Aorta (tissue), 5 donors: ENCODE data around the gene GOLGA3. TPM values are rescaled to one million over a fixed set of nuclear protein-coding genes. Genes with fewer than 3 reads are reported as not detected.

ENCODE experiments used
- ATAC-seq: fragments of 200-7000 bp; cut with Tn5 transposase; one replicate; pipeline ENCODE4 v1.9.1; 2022; ENCODE audit warnings: moderate library complexity; ENCODE audit not compliant: low FRiP score
- DNase-seq, 2 donors: peaks; one replicate each; pipeline ENCODE4 v3.0.0-alpha.2; 2020
- H3K27ac ChIP-seq, 2 donors: one replicate each; pipeline ENCODE4 v1.5.1; 2013; ENCODE audit warnings: low read length in 2 of 2, mild to moderate bottlenecking in 2 of 2, moderate library complexity in 2 of 2, control low read depth in 1 of 2, inconsistent platforms in 1 of 2, low read depth in 1 of 2
- H3K27me3 ChIP-seq, 2 donors: one replicate each; pipeline ENCODE4 v1.6.1; 2013; ENCODE audit warnings: control low read depth in 1 of 2, low read length in 1 of 2, mild to moderate bottlenecking in 1 of 2, moderate library complexity in 1 of 2; ENCODE audit not compliant: insufficient read depth in 2 of 2, control insufficient read depth in 1 of 2
- H3K36me3 ChIP-seq, 2 donors: one replicate each; pipeline ENCODE4 v1.6.1; 2013; ENCODE audit warnings: control low read depth in 1 of 2, low read length in 1 of 2, mild to moderate bottlenecking in 1 of 2; ENCODE audit not compliant: insufficient read depth in 2 of 2, control insufficient read depth in 1 of 2
- H3K4me1 ChIP-seq, 2 donors: one replicate each; pipeline ENCODE4 v1.6.1; 2013; ENCODE audit warnings: low read length in 2 of 2, control low read depth in 1 of 2, mild to moderate bottlenecking in 1 of 2, moderate library complexity in 1 of 2; ENCODE audit not compliant: insufficient read depth in 2 of 2, control insufficient read depth in 1 of 2
- H3K4me3 ChIP-seq, 2 donors: one replicate each; pipeline ENCODE4 v1.5.1; 2013; ENCODE audit warnings: low read length in 2 of 2, control low read depth in 1 of 2, mild to moderate bottlenecking in 1 of 2
- H3K9me3 ChIP-seq: one replicate; pipeline ENCODE4 v1.6.1; 2013; ENCODE audit warnings: mild to moderate bottlenecking, low read length; ENCODE audit not compliant: control insufficient read depth
- WGBS, 2 donors: extraction: QIAGEN DNeasy Blood & Tissue Kit; methylation state at CpG; one replicate each; pipeline ENCODE4 v1.1.7; 2013; 5-methylcytosine and 5-hydroxymethylcytosine counted together
- intact Hi-C, 2 donors: fragments of 100-400 bp; cut with DNase I; formaldehyde crosslinking; loops; one replicate each; pipeline versions ENCODE4 v1.14.2 to v1.15.0; 2022
- polyA plus RNA-seq, 2 donors: library from polyadenylated mRNA; stranded (reverse); fragments of 200-250 nt; gene quantifications; one replicate each; pipeline ENCODE4 v1.2.3, GENCODE V29; 2013
- total RNA-seq, 2 donors: library from RNA; stranded (reverse); fragmentation: NEBNext Ultra II Directional; extraction: Animal tissue kit (Norgen Biotek cat#: 25700); gene quantifications; one replicate each; pipeline ENCODE4 v1.2.1, GENCODE V29; 2021
- donor health status: healthy with polysubstance abuse.
- donor health status: Bipolar disorder and iron deficiency.
- donor health status: DM: no; HTN: no; CAD: no.
- donor health status: DM: no; HTN: no; CAD: no.
- donor health status: DM: yes; HTN: yes; CAD: no.

The GOLGA3 gene
- total and polyA plus RNA-seq, 4 donors: 17.9 to 91.2 (median 52.4) TPM

GRCh38 chr12:132723764-132724140 lies 104.9 kb downstream of the GOLGA3 start:
- intact Hi-C loops: no loop called here
- DNase-seq: no peak
- WGBS, 2 donors: 79% methylated on average over 2 of the region's 2 CpGs
- H3K9me3 ChIP-seq: no peaks in the 10 kb centered on the region
- no peak overlapping the region for H3K4me3 ChIP-seq
- H3K36me3 ChIP-seq: peaks cover 0 to 15% of the 10 kb centered on the region in 2 donors
- no peaks in the 10 kb centered on the region for H3K27me3 ChIP-seq
- ATAC-seq: no peak
- H3K4me1 ChIP-seq: no peaks in the 10 kb centered on the region
- no peak overlapping the region for H3K27ac ChIP-seq

GRCh38 chr12:132723015-132723763 lies 105.5 kb downstream of the GOLGA3 start:
- intact Hi-C loops: no loop called here
- WGBS, 2 donors: 86 to 87% methylated on average over 30 of the region's 30 CpGs
- DNase-seq: no peak
- no peak overlapping the region for H3K27ac ChIP-seq
- H3K9me3 ChIP-seq: no peaks in the 10 kb centered on the region
- H3K36me3 ChIP-seq: peaks cover 0 to 15% of the 10 kb centered on the region in 2 donors
- H3K27me3 ChIP-seq: no peaks in the 10 kb centered on the region
- no peak overlapping the region for H3K4me3 ChIP-seq
- H3K4me1 ChIP-seq: no peaks in the 10 kb centered on the region
- ATAC-seq: no peak

GRCh38 chr12:132720606-132721345 lies 107.9 kb downstream of the GOLGA3 start:
- intact Hi-C loops: no loop called here

GRCh38 chr12:132719954-132720324 lies 108.7 kb downstream of the GOLGA3 start:
- peaks cover 0 to 5% of the 10 kb centered on the region in 2 donors for H3K36me3 ChIP-seq
- ATAC-seq (no peak), DNase-seq (no peak)
- H3K9me3 ChIP-seq: no peaks in the 10 kb centered on the region
- intact Hi-C loops: no loop called here
- no peak overlapping the region for H3K27ac ChIP-seq
- H3K4me3 ChIP-seq: no peak overlapping the region
- no peaks in the 10 kb centered on the region for H3K4me1 ChIP-seq
- no peaks in the 10 kb centered on the region for H3K27me3 ChIP-seq
- 93 to 94% methylated on average over 12 of the region's 12 CpGs for WGBS, 2 donors

More at GRCh38 chr12:132720606-132721345, 107.9 kb downstream of the GOLGA3 start:
- H3K4me1 ChIP-seq: no peaks in the 10 kb centered on the region
- WGBS, 2 donors: 93 to 94% methylated on average over 25 of the region's 25 CpGs
- no peaks in the 10 kb centered on the region for H3K27me3 ChIP-seq
- DNase-seq (no peak), ATAC-seq (no peak)
- peaks cover 0 to 5% of the 10 kb centered on the region in 2 donors for H3K36me3 ChIP-seq
- H3K4me3 ChIP-seq: no peak overlapping the region
- no peaks in the 10 kb centered on the region for H3K9me3 ChIP-seq
- H3K27ac ChIP-seq: no peak overlapping the region

DNA sequence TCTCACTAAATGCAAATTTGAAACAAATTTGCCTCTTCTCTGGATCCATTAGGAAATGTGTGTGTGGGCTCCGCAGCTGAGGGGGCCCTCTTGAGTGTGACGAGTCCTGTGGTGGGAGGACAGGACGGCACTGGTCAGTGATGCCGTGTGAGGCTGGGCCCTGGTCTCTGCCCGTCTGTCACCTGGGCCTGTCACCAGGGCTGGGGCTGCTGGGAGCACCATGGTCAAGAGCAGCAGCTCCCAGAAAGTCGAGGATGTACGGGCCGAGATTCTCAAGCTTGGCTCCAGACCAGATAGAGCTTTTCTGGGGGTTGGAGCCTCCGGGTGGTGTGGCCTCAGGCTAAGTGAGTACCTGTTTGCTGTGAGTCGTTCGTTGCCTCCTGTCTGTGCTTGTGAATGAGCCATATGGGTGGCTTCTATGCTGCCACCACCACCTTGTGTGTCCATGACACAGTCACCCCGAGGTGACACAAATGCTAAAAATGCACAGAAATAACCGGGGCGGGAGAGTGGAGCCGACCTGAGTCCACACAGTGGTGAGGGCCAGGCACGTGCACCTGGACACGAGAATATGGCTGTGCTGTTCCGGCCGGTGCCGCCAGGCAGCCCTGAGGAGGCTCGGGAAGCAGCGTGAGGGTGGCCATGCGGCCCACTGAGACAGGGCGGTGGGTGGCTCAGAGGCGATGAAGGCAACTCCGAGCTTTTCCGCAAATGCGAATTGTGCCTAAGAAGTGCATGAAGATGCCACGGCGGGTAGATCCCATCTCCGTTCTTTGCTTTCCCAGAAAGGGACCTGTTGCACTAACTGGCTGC lies 109.3 kb downstream of the GOLGA3 start:
- 88 to 93% methylated on average over 31 of the region's 31 CpGs for WGBS, 2 donors
- intact Hi-C loops: no loop called here
- H3K4me1 ChIP-seq: no peaks in the 10 kb centered on the region
- H3K36me3 ChIP-seq: peaks cover 0 to 7% of the 10 kb centered on the region in 2 donors
- ATAC-seq (no peak), DNase-seq (no peak)
- no peaks in the 10 kb centered on the region for H3K9me3 ChIP-seq
- H3K4me3 ChIP-seq: no peak overlapping the region
- no peak overlapping the region for H3K27ac ChIP-seq
- no peaks in the 10 kb centered on the region for H3K27me3 ChIP-seq

Other genes starting within 250 kb of the GOLGA3 start
- 1 to 10 TPM in 1 of 2 donors, not detected in 1; 1.2 TPM for gene LRCOL1, start 218.3 kb downstream of the GOLGA3 start, total RNA-seq
- gene LRCOL1, start 218.3 kb downstream of the GOLGA3 start, polyA plus RNA-seq: under 1 TPM in 1 of 2 donors, not detected in 1; 0.59 TPM
- gene P2RX2, start 210.1 kb downstream of the GOLGA3 start, total RNA-seq: under 1 TPM in 1 of 2 donors, not detected in 1; 0.27 TPM
- gene P2RX2, start 210.1 kb downstream of the GOLGA3 start, polyA plus RNA-seq: not detected
- gene POLE, start 141.5 kb downstream of the GOLGA3 start, total RNA-seq: 10 to 100 TPM; 33.0 to 46.8 TPM
- gene POLE, start 141.5 kb downstream of the GOLGA3 start, polyA plus RNA-seq: 10 to 100 TPM in 1 of 2 donors, 1 to 10 TPM in 1; 7.5 to 41.4 TPM
- gene PXMP2, start 141.3 kb downstream of the GOLGA3 start, total RNA-seq: 10 to 100 TPM; 13.0 to 16.3 TPM
- 10 to 100 TPM; 23.8 to 70.7 TPM for gene PXMP2, start 141.3 kb downstream of the GOLGA3 start, polyA plus RNA-seq
- gene PGAM5, start 118.0 kb downstream of the GOLGA3 start, total RNA-seq: 10 to 100 TPM; 12.9 to 17.3 TPM
- gene PGAM5, start 118.0 kb downstream of the GOLGA3 start, polyA plus RNA-seq: 1 to 10 TPM; 6.6 to 7.8 TPM
- gene ANKLE2, start 67.0 kb downstream of the GOLGA3 start, total RNA-seq: 10 to 100 TPM; 52.0 to 65.1 TPM
- gene ANKLE2, start 67.0 kb downstream of the GOLGA3 start, polyA plus RNA-seq: 10 to 100 TPM in 1 of 2 donors, 1 to 10 TPM in 1; 7.6 to 55.7 TPM
- 10 to 100 TPM; 53.4 to 58.7 TPM for gene CHFR, start 58.7 kb upstream of the GOLGA3 start, total RNA-seq
- gene CHFR, start 58.7 kb upstream of the GOLGA3 start, polyA plus RNA-seq: 10 to 100 TPM in 1 of 2 donors, 1 to 10 TPM in 1; 9.1 to 36.5 TPM
- 10 to 100 TPM; 13.7 to 19.4 TPM for gene ZNF605, start 127.4 kb upstream of the GOLGA3 start, total RNA-seq
- 1 to 10 TPM; 1.0 to 6.8 TPM for gene ZNF605, start 127.4 kb upstream of the GOLGA3 start, polyA plus RNA-seq
- 10 to 100 TPM; 10.5 to 16.7 TPM for gene ZNF26, start 157.5 kb upstream of the GOLGA3 start, total RNA-seq
- 1 to 10 TPM in 1 of 2 donors, under 1 TPM in 1; 0.75 to 6.4 TPM for gene ZNF26, start 157.5 kb upstream of the GOLGA3 start, polyA plus RNA-seq
- 10 to 100 TPM; 23.3 to 32.1 TPM for gene ZNF84, start 208.6 kb upstream of the GOLGA3 start, total RNA-seq
- 1 to 10 TPM; 9.1 to 9.5 TPM for gene ZNF84, start 208.6 kb upstream of the GOLGA3 start, polyA plus RNA-seq